Measurements from ENCODE around the gene VCY1B.
"Not testable (repeated sequence)": the region's sequence is repeated elsewhere in the genome, so short reads cannot be mapped to it uniquely, and the experiment has no call there.

Gene VCY1B

DNA sequence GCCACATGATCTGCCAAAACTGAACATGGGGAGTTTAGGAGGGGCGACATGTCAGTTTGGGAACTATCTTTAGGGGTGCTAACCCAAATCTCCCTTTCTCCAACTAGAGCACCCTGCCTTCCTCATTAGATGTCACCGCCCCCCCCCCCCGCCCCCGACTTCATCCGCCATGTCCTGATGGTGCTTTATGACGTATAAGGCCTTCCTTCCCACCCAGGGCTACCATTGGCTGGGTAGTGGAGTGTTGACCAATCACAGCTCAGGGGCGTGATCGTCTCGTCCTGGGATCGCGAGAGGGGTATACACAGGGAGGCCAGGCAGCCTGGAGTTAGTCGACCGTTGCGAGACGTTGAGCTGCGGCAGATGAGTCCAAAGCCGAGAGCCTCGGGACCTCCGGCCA, at the start of gene VCY1B:
VCY1B (plus strand) TSS at position 301 of the 400 bp plus-strand sequence; CDS start at position 364, 63 bp downstream.
- not testable (repeated sequence) for DNase-seq (ENCODE audit: low spot score)

DNA sequence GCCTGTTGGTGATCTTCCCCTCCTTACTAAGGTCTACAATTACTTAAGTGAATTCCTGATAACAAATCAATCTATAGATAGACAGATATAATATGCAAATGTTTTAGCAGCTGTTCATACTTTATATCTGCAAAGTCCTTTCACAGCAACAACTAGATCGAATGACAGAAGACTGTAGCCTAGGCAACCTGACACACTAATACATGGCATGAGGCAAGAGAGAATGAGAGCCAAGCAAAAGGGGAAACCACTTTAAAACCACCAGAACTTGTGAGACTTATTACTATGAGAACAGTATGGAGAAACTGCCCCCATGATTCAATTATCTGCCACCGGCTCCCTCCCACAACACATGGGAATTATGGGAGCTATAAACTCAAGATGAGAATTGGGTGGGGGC, 44.1 kb upstream of the VCY1B start:
- not testable (repeated sequence) for DNase-seq (ENCODE audit: low spot score)

DNA sequence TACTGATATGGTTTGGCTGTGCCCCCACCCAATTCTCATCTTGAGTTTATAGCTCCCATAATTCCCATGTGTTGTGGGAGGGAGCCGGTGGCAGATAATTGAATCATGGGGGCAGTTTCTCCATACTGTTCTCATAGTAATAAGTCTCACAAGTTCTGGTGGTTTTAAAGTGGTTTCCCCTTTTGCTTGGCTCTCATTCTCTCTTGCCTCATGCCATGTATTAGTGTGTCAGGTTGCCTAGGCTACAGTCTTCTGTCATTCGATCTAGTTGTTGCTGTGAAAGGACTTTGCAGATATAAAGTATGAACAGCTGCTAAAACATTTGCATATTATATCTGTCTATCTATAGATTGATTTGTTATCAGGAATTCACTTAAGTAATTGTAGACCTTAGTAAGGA, 25.6 kb upstream of the VCY1B start:
- DNase-seq (ENCODE audit: low spot score): not testable (repeated sequence)

GRCh38 chrY:14085877-14086276, 29.9 kb downstream of the VCY1B start:
- DNase-seq (ENCODE audit: low spot score): no peak
